NCI-H446 (cell line): Measurements from ENCODE around the gene TYMP.

Source experiments
- DNase-seq, 2 experiments: peaks; one replicate each; lab custom pipeline; 2025; lab: John Stamatoyannopoulos, UW

TYMP gene

GRCh38 chr22:50483556-50483955 lies 46.3 kb downstream of the TYMP start:
- DNase-seq, result no peak

DNA sequence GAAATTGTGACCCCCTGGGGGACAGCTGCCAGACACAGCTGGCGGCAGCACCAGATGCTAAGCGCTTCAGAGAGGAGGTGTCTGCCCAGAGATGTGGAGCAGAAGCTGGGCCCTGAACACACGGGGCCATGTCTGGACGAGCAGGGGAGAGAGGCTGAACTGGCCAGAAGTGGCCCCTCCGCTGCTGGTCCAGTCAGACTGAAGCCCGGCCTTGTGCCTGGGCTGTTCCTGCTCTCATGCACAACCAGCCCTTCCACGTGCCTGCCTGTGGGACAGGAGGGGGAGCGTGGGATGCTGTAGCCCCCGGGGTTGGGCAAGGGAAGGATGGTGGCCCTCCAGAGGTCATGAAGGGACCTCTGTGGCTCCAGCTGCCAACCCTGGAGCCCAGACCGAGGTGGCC lies 46.7 kb downstream of the TYMP start:
- no peak for DNase-seq

- DNase-seq, result no peak
Measured at GRCh38 chr22:50482107-50483074, 47.4 kb downstream of the TYMP start.

DNA sequence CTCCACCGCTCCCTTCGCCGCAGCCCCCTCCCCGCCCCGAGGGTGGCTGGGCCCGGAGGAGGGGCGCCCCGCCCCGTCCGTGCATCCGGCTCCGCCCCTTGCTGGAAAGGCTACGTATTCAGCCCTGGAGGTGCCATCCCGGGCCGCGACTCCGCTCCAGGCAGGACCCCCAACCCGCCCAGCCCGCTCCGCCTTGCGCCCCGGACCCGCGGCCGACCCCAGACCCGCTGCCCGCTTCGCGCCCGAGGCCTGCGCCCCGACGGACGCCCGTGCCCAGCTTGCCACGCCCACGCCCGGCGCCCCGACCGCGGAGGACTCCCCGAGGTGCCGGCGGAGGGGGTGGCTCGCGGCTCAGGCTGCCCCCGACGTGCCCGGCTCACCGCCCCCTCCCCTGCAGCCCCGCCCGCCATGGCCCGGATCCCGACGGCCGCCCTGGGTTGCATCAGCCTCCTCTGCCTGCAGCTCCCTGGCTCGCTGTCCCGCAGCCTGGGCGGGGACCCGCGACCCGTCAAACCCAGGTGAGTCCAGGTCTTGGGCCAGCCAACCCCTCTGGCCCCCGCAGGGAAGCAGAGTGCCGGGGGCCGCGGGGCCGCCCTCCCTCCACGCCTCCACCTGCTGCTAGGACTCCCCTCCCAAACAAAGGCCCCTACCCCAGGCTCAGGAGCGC lies 48.2 kb downstream of the TYMP start, which contains the start of gene ADM2:
Gene ADM2, plus strand, starts transcription at position 104 of the 667 bp plus-strand sequence. Its CDS starts 305 bp downstream, at position 409.
- no peak for DNase-seq

- no peak for DNase-seq
Measured at GRCh38 chr22:50481045-50481439, 48.8 kb downstream of the TYMP start.

DNA sequence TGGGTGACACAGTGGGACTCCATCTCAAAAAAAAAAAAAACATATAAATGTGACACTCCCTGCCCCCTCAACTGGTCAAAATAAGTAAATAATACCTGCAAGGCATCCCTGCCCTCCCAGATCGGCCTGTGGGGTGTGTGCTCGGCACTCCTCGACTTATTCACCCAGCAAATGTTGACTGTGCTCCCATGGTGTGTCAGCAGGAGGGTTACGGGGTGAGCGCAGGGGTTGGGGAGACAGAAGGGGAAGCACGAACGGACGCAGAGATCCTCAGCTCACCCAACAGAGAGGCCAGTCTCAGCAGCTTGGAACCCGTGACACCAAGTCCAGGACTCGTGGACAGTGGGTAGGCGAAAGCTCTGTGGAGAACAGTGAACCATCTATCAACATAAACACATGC lies 50.1 kb downstream of the TYMP start:
- DNase-seq, result no peak

GRCh38 chr22:50477923-50478322 lies 51.9 kb downstream of the TYMP start:
- DNase-seq, result no peak

DNA sequence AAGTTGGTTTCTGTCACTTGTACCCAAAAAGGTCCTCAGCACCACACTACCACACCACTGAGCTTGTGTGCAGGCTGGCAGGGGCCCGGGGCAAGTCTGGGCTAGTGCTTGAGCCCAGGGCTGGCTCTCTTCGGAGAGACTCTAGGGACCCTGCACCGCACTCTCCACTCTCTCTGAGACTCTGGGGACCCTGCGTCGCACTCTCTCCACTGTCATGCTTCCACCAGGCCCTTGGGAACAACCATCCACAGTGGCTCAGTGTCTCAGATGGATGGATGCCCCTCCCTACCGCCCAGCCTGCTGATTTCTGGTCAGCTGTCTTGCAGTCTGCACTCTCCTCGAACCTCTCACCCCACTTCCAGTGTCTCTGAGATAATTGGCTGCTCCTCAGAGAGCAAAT lies 52.9 kb downstream of the TYMP start:
- DNase-seq, result no peak
